ENCODE results near the gene OPRM1.

The OPRM1 gene

DNA sequence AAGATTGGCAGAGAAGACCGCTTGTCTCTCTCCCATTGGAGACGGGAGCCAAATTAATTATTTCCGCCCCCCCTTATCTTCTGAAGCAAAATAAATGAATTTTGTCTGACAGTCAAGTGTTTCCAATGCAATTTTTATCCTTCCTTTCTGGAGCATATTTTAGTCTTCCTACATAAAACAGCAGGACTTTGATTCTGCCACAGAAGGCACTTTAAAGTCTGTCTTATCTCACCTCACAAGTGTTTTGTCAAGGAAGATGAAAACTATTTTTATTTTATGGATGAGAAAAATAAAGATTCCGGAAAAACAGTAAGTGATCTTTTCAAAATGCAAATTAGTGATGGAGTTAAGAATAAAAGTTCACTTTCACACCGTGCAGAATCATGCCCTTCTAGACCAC is 140.4 kb downstream of the OPRM1 start:
- no peaks in the 10 kb centered on the region for H4K20me1 ChIP-seq (ENCODE audit: insufficient read depth, low read length)
- no peak overlapping the region for H3K27ac ChIP-seq (ENCODE audit: low read length)
- H2AFZ ChIP-seq (ENCODE audit: low read depth, low read length), result no peak overlapping the region
- TF ChIP-seq EZH2phosphoT487 (IDR thresholded peaks at IDR 0.05; ENCODE audit: low read depth), result no peak
- TF ChIP-seq, protein P1, sequence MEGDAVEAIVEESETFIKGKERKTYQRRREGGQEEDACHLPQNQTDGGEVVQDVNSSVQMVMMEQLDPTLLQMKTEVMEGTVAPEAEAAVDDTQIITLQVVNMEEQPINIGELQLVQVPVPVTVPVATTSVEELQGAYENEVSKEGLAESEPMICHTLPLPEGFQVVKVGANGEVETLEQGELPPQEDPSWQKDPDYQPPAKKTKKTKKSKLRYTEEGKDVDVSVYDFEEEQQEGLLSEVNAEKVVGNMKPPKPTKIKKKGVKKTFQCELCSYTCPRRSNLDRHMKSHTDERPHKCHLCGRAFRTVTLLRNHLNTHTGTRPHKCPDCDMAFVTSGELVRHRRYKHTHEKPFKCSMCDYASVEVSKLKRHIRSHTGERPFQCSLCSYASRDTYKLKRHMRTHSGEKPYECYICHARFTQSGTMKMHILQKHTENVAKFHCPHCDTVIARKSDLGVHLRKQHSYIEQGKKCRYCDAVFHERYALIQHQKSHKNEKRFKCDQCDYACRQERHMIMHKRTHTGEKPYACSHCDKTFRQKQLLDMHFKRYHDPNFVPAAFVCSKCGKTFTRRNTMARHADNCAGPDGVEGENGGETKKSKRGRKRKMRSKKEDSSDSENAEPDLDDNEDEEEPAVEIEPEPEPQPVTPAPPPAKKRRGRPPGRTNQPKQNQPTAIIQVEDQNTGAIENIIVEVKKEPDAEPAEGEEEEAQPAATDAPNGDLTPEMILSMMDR (IDR thresholded peaks at IDR 0.05; ENCODE audit: low read depth, low read length), result no peak
- no peaks in the 10 kb centered on the region for H3K9me3 ChIP-seq (ENCODE audit: insufficient read depth, low read length)
- no peaks in the 10 kb centered on the region for H3K36me3 ChIP-seq (replicated peaks; ENCODE audit: low read depth, low read length)
- no peaks in the 10 kb centered on the region for H3K27me3 ChIP-seq (ENCODE audit: low read depth, low read length)
- H3K79me2 ChIP-seq (ENCODE audit: low read length), result no peaks in the 10 kb centered on the region
- no peaks in the 10 kb centered on the region for H3K4me1 ChIP-seq (ENCODE audit: low read length)
- no peak overlapping the region for H3K4me2 ChIP-seq (ENCODE audit: low read length)
- H3K9ac ChIP-seq (ENCODE audit: low read length), result no peak overlapping the region
- no peak overlapping the region for H3K4me3 ChIP-seq (ENCODE audit: low read length)

DNA sequence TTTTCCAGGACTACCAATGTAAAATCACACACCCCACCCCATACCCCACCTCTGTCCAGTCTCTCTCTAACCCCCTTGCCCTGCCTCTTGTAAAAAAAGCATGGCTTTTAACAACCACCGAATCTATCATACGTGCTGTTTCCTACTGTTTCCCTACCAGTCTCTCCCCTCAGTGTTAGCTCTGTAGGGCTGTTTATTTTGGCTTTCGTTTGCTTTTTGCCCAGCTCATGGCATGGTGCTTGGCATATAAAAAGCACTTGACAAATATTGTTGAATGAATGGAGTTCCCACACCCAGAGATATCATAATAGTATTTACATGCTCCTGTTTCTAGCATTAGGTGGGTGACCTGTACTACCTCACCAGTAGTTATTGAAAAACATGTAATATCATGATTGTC is 148.2 kb downstream of the OPRM1 start:
- H3K4me2 ChIP-seq (ENCODE audit: low read length), result no peak overlapping the region
- H3K9ac ChIP-seq (ENCODE audit: low read length), result no peak overlapping the region
- no peaks in the 10 kb centered on the region for H3K4me1 ChIP-seq (ENCODE audit: low read length)
- no peaks in the 10 kb centered on the region for H3K79me2 ChIP-seq (ENCODE audit: low read length)
- H4K20me1 ChIP-seq (ENCODE audit: insufficient read depth, low read length), result no peaks in the 10 kb centered on the region
- TF ChIP-seq EZH2phosphoT487 (IDR thresholded peaks at IDR 0.05; ENCODE audit: low read depth), result no peak
- TF ChIP-seq, protein P1 (IDR thresholded peaks at IDR 0.05; ENCODE audit: low read depth, low read length), result no peak
- no peaks in the 10 kb centered on the region for H3K27me3 ChIP-seq (ENCODE audit: low read depth, low read length)
- H3K36me3 ChIP-seq (replicated peaks; ENCODE audit: low read depth, low read length), result no peaks in the 10 kb centered on the region
- no peak overlapping the region for H3K27ac ChIP-seq (ENCODE audit: low read length)
- H3K9me3 ChIP-seq (ENCODE audit: insufficient read depth, low read length), result no peaks in the 10 kb centered on the region
- no peak overlapping the region for H2AFZ ChIP-seq (ENCODE audit: low read depth, low read length)
- H3K4me3 ChIP-seq (ENCODE audit: low read length), result no peak overlapping the region

DNA sequence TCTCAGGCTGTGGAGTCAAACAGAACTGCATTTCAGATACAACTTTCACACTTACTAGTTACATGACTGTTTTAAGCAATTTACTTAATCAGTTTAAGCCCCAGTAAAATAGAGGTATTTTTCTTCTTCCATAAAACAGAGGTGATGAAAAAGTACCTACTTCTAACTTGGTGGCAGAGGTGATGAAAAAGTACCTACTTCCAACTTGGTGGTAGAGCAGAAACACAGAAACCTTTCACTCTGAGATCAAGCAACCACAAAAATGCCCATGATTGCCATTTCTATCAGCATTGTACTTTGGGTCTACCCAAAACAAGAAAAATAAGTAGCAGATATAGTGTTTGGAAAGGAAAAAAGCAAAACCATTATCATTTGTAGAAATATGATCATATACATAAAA is 148.7 kb downstream of the OPRM1 start:
- no peak overlapping the region for H3K4me2 ChIP-seq (ENCODE audit: low read length)
- H2AFZ ChIP-seq (ENCODE audit: low read depth, low read length), result no peak overlapping the region
- H3K4me3 ChIP-seq (ENCODE audit: low read length), result no peak overlapping the region
- no peaks in the 10 kb centered on the region for H3K27me3 ChIP-seq (ENCODE audit: low read depth, low read length)
- no peaks in the 10 kb centered on the region for H3K79me2 ChIP-seq (ENCODE audit: low read length)
- TF ChIP-seq EZH2phosphoT487 (IDR thresholded peaks at IDR 0.05; ENCODE audit: low read depth), result no peak
- TF ChIP-seq, protein P1 (IDR thresholded peaks at IDR 0.05; ENCODE audit: low read depth, low read length), result no peak
- H3K27ac ChIP-seq (ENCODE audit: low read length), result no peak overlapping the region
- H3K36me3 ChIP-seq (replicated peaks; ENCODE audit: low read depth, low read length), result no peaks in the 10 kb centered on the region
- no peaks in the 10 kb centered on the region for H3K9me3 ChIP-seq (ENCODE audit: insufficient read depth, low read length)
- no peaks in the 10 kb centered on the region for H3K4me1 ChIP-seq (ENCODE audit: low read length)
- no peaks in the 10 kb centered on the region for H4K20me1 ChIP-seq (ENCODE audit: insufficient read depth, low read length)
- H3K9ac ChIP-seq (ENCODE audit: low read length), result no peak overlapping the region

DNA sequence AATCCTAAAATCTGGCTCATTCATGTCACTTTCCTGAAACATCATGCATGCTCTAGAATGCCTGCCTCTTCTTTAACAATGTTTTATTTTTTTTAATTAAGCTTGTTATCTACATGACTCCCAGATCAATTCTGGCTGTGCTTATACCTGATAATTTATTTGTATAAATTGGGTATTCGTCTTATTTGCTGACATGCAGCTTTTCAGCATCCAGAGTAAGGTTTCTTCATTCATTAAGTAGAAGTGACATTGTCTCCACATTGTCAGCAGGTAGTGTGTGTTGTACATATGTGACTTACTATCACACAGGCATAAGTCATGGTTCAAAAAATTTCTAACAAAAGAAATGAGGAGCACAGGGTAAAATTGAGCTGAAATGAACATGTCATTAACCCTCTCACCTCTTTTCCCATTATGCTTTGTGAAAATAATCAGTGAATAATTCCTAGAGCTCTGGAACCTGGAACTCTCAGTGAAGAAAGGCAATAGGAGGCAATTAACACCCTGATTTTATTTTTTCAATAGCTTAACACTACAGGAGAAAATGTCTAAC is 157.4 kb downstream of the OPRM1 start:
- no peaks in the 10 kb centered on the region for H4K20me1 ChIP-seq (ENCODE audit: insufficient read depth, low read length)
- H3K4me2 ChIP-seq (ENCODE audit: low read length), result no peak overlapping the region
- no peak overlapping the region for H3K4me3 ChIP-seq (ENCODE audit: low read length)
- no peaks in the 10 kb centered on the region for H3K4me1 ChIP-seq (ENCODE audit: low read length)
- H3K27me3 ChIP-seq (ENCODE audit: low read depth, low read length), result no peaks in the 10 kb centered on the region
- H3K36me3 ChIP-seq (replicated peaks; ENCODE audit: low read depth, low read length), result no peaks in the 10 kb centered on the region
- H2AFZ ChIP-seq (ENCODE audit: low read depth, low read length), result no peak overlapping the region
- H3K9ac ChIP-seq (ENCODE audit: low read length), result no peak overlapping the region
- no peaks in the 10 kb centered on the region for H3K79me2 ChIP-seq (ENCODE audit: low read length)
- no peaks in the 10 kb centered on the region for H3K9me3 ChIP-seq (ENCODE audit: insufficient read depth, low read length)
- H3K27ac ChIP-seq (ENCODE audit: low read length), result no peak overlapping the region
- TF ChIP-seq, protein P1 (IDR thresholded peaks at IDR 0.05; ENCODE audit: low read depth, low read length), result no peak
- TF ChIP-seq EZH2phosphoT487 (IDR thresholded peaks at IDR 0.05; ENCODE audit: low read depth), result no peak

Data from OCI-LY3 (cell line).